ENCODE measurements around the gene S100A12. TPM values are rescaled to one million over a fixed set of nuclear protein-coding genes. Genes with fewer than 3 reads are reported as not detected.

Gene S100A12
- total and polyA plus RNA-seq, 9 of the 15 experiments (the other 6 are each of a cell fraction or from before 2014, with no cell fraction given) = not detected

GRCh38 chr1:153387001-153387400 lies 11.6 kb upstream of the S100A12 start:
- H2AFZ ChIP-seq (ENCODE audit: low read depth, low read length) = no peak overlapping the region
- H3K4me1 ChIP-seq (replicated peaks in 1 of 2; ENCODE audit: control insufficient read depth in 2 of 2, insufficient read depth in 2 of 2, low read length in 2 of 2) = peaks cover 0 to 6% of the 10 kb centered on the region in 2 experiments; a peak in 1 of 5 replicates
- H3K9me1 ChIP-seq (ENCODE audit: control insufficient read depth, insufficient read depth, low read length) = no peaks in the 10 kb centered on the region
- H3K79me2 ChIP-seq (ENCODE audit: control insufficient read depth, insufficient read depth, low read length) = no peaks in the 10 kb centered on the region
- H3K36me3 ChIP-seq (ENCODE audit: control insufficient read depth, insufficient read depth, low read length) = no peaks in the 10 kb centered on the region
- H3K4me2 ChIP-seq (ENCODE audit: insufficient read depth, low read length) = no peak overlapping the region
- H4K20me1 ChIP-seq (replicated peaks; ENCODE audit: control insufficient read depth, insufficient read depth, low read length) = peaks cover 3% of the 10 kb centered on the region; the same call in 1 of the 2 replicates
- peaks cover 0 to 21% of the 10 kb centered on the region in 2 experiments; a peak in 4 of 5 replicates for H3K27me3 ChIP-seq (ENCODE audit: control insufficient read depth in 2 of 2, insufficient read depth in 2 of 2, low read length in 2 of 2)
- H3K4me3 ChIP-seq = no peak overlapping the region
- H3K27ac ChIP-seq (ENCODE audit: extremely low read depth, low read depth, low read length) = no peak overlapping the region
- intact Hi-C loops (cut with micrococcal nuclease) = no loop called here
- ChIA-PET POLR2A (interaction anchor here (1.5 kb wide), 1 partner anchor 8 kb away, joined by 3 read pairs; no protein-coding TSS in a partner anchor), CTCF (ENCODE audit: low intra/inter-chr PET ratio) (no interaction called here)
- ATAC-seq (no peak), FAIRE-seq (no peak), DNase-seq (ENCODE audit: extremely low read depth in 1 of 4, low spot score in 3 of 4) (no peak)
- TF ChIP-seq BRCA1 (IDR thresholded peaks at IDR 0.05) = no peak
- TF ChIP-seq BRCA1 (CRISPR knock-in tag; IDR thresholded peaks at IDR 0.05) = no peak
- TF ChIP-seq NR3C1 (CRISPR knock-in tag; IDR thresholded peaks at IDR 0.05) = no peak
- no peak for TF ChIP-seq FOXK2 (conservative IDR thresholded peaks at IDR 0.05 in 1 of 2, IDR thresholded peaks at IDR 0.05 in 1 of 2; ENCODE audit: low read depth in 2 of 2)
- no peak for TF ChIP-seq MCM5 (IDR thresholded peaks at IDR 0.05; ENCODE audit: low read depth)
- no peak for TF ChIP-seq PRPF4 (IDR thresholded peaks at IDR 0.05; ENCODE audit: insufficient read depth, low read depth, low read length, poor library complexity, severe bottlenecking)
- TF ChIP-seq ZNF280A (IDR thresholded peaks at IDR 0.05; ENCODE audit: low read depth, partially characterized antibody) = no peak
- TF ChIP-seq XRCC3 (IDR thresholded peaks at IDR 0.05) = no peak
- no peak for TF ChIP-seq KAT7 (CRISPR knock-in tag; IDR thresholded peaks at IDR 0.05; ENCODE audit: borderline replicate concordance)
- no peak for TF ChIP-seq ZBTB34 (CRISPR knock-in tag; IDR thresholded peaks at IDR 0.05)
- no peak overlapping the region for H3K9ac ChIP-seq (ENCODE audit: insufficient read depth in 1 of 2, low read depth in 2 of 2, low read length in 2 of 2)
- 1% methylated on average over 4 of the region's 4 CpGs for WGBS (ENCODE audit: insufficient coverage, low coverage, missing lambda C conversion rate)
- no TSS peak for BruUV-seq (replicated peaks)
- H3K9me3 ChIP-seq (replicated peaks; ENCODE audit: control insufficient read depth, insufficient read depth, low read depth, low read length) = no peaks in the 10 kb centered on the region
- in situ Hi-C loops (cut with MboI) = no loop called here
